GM23338 (cell line): ENCODE measurements around the gene MLF2. TPM values are rescaled to one million over a fixed set of nuclear protein-coding genes. Genes with fewer than 3 reads are reported as not detected.

Experiments
- ATAC-seq: fragments of 200-7000 bp; cut with Tn5 transposase; 3 replicates; pipeline ENCODE4 v1.9.1; 2020
- DNase-seq: peaks from one replicate; pipeline ENCODE4 v3.0.0-alpha.2; 2015; ENCODE audit warnings: low spot score
- H2AFZ ChIP-seq: fragments of 200-600 bp; sonication (generic); 2 replicates; pipeline ENCODE4 v1.8.0; 2016; ENCODE audit warnings: antibody characterized with exemption, mild to moderate bottlenecking, moderate library complexity
- H3F3A ChIP-seq: fragments of 200-600 bp; sonication (generic); replicated peaks from 2 replicates; pipeline ENCODE4 v1.8.0; 2017; ENCODE audit warnings: antibody characterized with exemption, mixed run types, low read depth
- H3K27ac ChIP-seq: fragments of 200-600 bp; sonication (generic); 2 replicates; pipeline ENCODE4 v1.6.1; 2016; ENCODE audit warnings: low read depth
- H3K27me3 ChIP-seq: fragments of 200-600 bp; sonication (generic); 2 replicates; pipeline ENCODE4 v1.8.0; 2016; ENCODE audit warnings: mild to moderate bottlenecking, mixed run types, moderate library complexity; ENCODE audit not compliant: insufficient read depth
- H3K36me3 ChIP-seq: fragments of 200-600 bp; sonication (generic); 2 replicates; pipeline ENCODE4 v1.8.0; 2016; ENCODE audit warnings: mild to moderate bottlenecking; ENCODE audit not compliant: insufficient read depth
- H3K4me1 ChIP-seq: fragments of 200-600 bp; sonication (generic); 2 replicates; pipeline ENCODE4 v1.8.0; 2016; ENCODE audit warnings: mild to moderate bottlenecking, moderate library complexity; ENCODE audit not compliant: insufficient read depth
- H3K4me2 ChIP-seq: fragments of 200-600 bp; sonication (generic); 2 replicates; pipeline ENCODE4 v1.7.1; 2017; ENCODE audit warnings: mixed run types
- H3K4me3 ChIP-seq: fragments of 200-600 bp; sonication (generic); 2 replicates; pipeline ENCODE4 v1.6.1; 2016; ENCODE audit warnings: mixed run types
- H3K79me2 ChIP-seq: fragments of 200-600 bp; sonication (generic); replicated peaks from 2 replicates; pipeline ENCODE4 v1.8.0; 2017; ENCODE audit warnings: mild to moderate bottlenecking; ENCODE audit not compliant: insufficient read depth
- H3K9me2 ChIP-seq: fragments of 200-600 bp; sonication (generic); 2 replicates; pipeline ENCODE4 v1.8.0; 2017; ENCODE audit not compliant: insufficient read depth
- H4K20me1 ChIP-seq: fragments of 200-600 bp; sonication (generic); replicated peaks from 2 replicates; pipeline ENCODE4 v1.8.0; 2017; ENCODE audit warnings: mild to moderate bottlenecking; ENCODE audit not compliant: insufficient read depth
- H3K27ac Mint-ChIP-seq: 2 replicates; pipeline ENCODE4 v1.8.0; 2020; ENCODE audit warnings: inconsistent platforms, mild to moderate bottlenecking, moderate library complexity, mixed read lengths
- H3K27me3 Mint-ChIP-seq: 3 replicates; pipeline ENCODE4 v1.8.0; 2022; ENCODE audit warnings: low read depth, mild to moderate bottlenecking, moderate library complexity, mixed read lengths, inconsistent platforms; ENCODE audit not compliant: insufficient read depth, poor library complexity
- H3K36me3 Mint-ChIP-seq: 3 replicates; pipeline ENCODE4 v1.8.0; 2021; ENCODE audit warnings: low read depth, mild to moderate bottlenecking, inconsistent platforms, moderate library complexity, mixed read lengths
- H3K4me1 Mint-ChIP-seq: 3 replicates; pipeline ENCODE4 v1.8.0; 2020; ENCODE audit warnings: mild to moderate bottlenecking, inconsistent platforms, mixed read lengths
- H3K4me3 Mint-ChIP-seq: 3 replicates; pipeline ENCODE4 v1.8.0; 2021; ENCODE audit warnings: moderate library complexity, mild to moderate bottlenecking, inconsistent platforms, mixed read lengths
- H3K9me3 Mint-ChIP-seq: 3 replicates; pipeline ENCODE4 v1.8.0; 2020; ENCODE audit warnings: moderate library complexity, mild to moderate bottlenecking, inconsistent platforms, mixed read lengths
- NANOG ChIP-seq: IDR thresholded peaks from 2 replicates; pipeline ENCODE4 v1.6.1; 2016; ENCODE audit warnings: antibody characterized with exemption, borderline replicate concordance
- STAT1 ChIP-seq: IDR thresholded peaks from one replicate; pipeline ENCODE4 v1.6.1; 2016; ENCODE audit warnings: antibody characterized with exemption; ENCODE audit not compliant: unreplicated experiment
- ZNF114 ChIP-seq: fragments of 250-450 bp; sonication (Bioruptor Pico); IDR thresholded peaks from 2 replicates; pipeline ENCODE4 v1.5.0; 2020; ENCODE audit warnings: mild to moderate bottlenecking, moderate library complexity
- polyA plus RNA-seq: library from polyadenylated mRNA; unstranded; fragments of >200 nt; fragmentation: Nextera tagmentation; extraction: Ambion mirVana; gene quantifications from 2 replicates; pipeline ENCODE4 v1.2.1, GENCODE V29; 2016
- total RNA-seq: library from RNA; depleted of rRNA; stranded (reverse); fragments of >200 nt; shearing (Covaris generic); gene quantifications from 2 replicates; pipeline ENCODE4 v1.2.3, GENCODE V29; 2014
- TF ChIP-seq, protein P1 (sequence below), 2 experiments: fragments of 200-600 bp in 1 of 2; sonication (generic) in 1 of 2; conservative IDR thresholded peaks; 2 replicates each; pipeline versions ENCODE4 v1.5.1 to v1.6.1; 2016 to 2017; ENCODE audit warnings: antibody characterized with exemption in 2 of 2, low read depth in 2 of 2, mild to moderate bottlenecking in 2 of 2, moderate library complexity in 1 of 2
- TF ChIP-seq, protein P2 (sequence below): IDR thresholded peaks from one replicate; pipeline ENCODE4 v1.6.1; 2018; ENCODE audit warnings: antibody characterized with exemption; ENCODE audit not compliant: unreplicated experiment
- TF ChIP-seq, protein P3 (sequence below): IDR thresholded peaks from 2 replicates; pipeline ENCODE4 v1.6.1; 2016; ENCODE audit warnings: antibody characterized with exemption

Gene MLF2
- total and polyA plus RNA-seq, 2 experiments from 2014 or later, result 280 to 289 TPM

DNA sequence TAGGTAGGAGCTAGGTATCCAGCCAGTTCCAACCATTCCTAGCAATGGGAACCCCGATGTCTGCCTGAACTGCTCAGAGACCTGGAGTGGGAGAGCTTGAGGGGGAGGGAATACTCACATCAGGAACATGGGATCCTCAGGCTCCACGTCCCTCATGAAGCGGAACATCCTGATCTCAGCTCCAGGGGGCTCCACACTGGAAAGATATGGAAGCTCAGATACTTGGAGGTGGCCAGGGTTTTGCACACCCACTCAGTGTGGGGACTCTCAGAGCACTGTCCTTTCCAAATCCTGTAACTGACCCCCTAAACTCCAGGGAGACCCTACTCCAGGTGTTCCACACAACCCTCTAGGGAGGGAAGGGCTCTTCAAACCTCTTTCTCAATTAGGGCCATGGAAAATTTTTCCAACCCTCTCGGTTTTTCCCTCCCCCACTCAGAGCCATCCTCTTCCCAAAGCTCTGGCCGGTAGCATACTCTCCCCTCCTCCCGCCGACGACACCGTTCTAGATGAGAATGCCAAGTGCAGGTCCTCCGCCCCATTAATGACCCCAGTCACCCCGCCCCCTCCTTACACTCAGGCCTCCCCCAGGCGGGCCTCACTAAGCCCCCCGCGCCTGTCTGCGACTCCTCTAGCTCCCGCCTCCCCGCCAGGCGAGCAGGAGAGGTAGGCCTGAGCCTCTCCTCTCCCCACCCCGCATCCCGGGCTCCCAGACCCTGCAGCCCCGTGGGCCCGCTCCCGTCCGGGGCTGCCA is 597 bp downstream of the MLF2 start:
- H3K4me3 Mint-ChIP-seq, result peak overlapping the region; percentile 91
- no peak for TF ChIP-seq STAT1
- TF ChIP-seq, protein P1, sequence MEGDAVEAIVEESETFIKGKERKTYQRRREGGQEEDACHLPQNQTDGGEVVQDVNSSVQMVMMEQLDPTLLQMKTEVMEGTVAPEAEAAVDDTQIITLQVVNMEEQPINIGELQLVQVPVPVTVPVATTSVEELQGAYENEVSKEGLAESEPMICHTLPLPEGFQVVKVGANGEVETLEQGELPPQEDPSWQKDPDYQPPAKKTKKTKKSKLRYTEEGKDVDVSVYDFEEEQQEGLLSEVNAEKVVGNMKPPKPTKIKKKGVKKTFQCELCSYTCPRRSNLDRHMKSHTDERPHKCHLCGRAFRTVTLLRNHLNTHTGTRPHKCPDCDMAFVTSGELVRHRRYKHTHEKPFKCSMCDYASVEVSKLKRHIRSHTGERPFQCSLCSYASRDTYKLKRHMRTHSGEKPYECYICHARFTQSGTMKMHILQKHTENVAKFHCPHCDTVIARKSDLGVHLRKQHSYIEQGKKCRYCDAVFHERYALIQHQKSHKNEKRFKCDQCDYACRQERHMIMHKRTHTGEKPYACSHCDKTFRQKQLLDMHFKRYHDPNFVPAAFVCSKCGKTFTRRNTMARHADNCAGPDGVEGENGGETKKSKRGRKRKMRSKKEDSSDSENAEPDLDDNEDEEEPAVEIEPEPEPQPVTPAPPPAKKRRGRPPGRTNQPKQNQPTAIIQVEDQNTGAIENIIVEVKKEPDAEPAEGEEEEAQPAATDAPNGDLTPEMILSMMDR (conservative IDR thresholded peaks at IDR 0.05; ENCODE audit: low read depth in 2 of 2), result peak; percentile 25 to 40; a peak in 3 of 4 replicates
- H3K9me3 Mint-ChIP-seq, result no peaks in the 10 kb centered on the region
- Histone ChIP-seq H3K27me3 (no peaks in the 10 kb centered on the region), H3K4me2 (peak overlapping the region; percentile 98), H3F3A (peaks cover 9% of the 10 kb centered on the region; the same call in 1 of the 2 replicates), H3K4me3 (peak overlapping the region; percentile 97), H3K36me3 (peaks cover 35% of the 10 kb centered on the region), H4K20me1 (peaks cover 15% of the 10 kb centered on the region; the same call in 1 of the 2 replicates), H2AFZ (no peak overlapping the region), H3K27ac (0 out of 2 replicates have a peak overlapping the region, but pooled peaks have one; percentile 99), H3K79me2 (peaks cover 24% of the 10 kb centered on the region), H3K4me1 (peaks cover 17% of the 10 kb centered on the region), H3K9me2 (no peaks in the 10 kb centered on the region)
- peaks cover 20% of the 10 kb centered on the region for H3K27me3 Mint-ChIP-seq
- peaks cover 48% of the 10 kb centered on the region for H3K36me3 Mint-ChIP-seq
- DNase-seq (peak; percentile 79), ATAC-seq (peak; percentile 36)
- H3K4me1 Mint-ChIP-seq, result peaks cover 22% of the 10 kb centered on the region
- H3K27ac Mint-ChIP-seq, result peak overlapping the region; percentile 93

DNA sequence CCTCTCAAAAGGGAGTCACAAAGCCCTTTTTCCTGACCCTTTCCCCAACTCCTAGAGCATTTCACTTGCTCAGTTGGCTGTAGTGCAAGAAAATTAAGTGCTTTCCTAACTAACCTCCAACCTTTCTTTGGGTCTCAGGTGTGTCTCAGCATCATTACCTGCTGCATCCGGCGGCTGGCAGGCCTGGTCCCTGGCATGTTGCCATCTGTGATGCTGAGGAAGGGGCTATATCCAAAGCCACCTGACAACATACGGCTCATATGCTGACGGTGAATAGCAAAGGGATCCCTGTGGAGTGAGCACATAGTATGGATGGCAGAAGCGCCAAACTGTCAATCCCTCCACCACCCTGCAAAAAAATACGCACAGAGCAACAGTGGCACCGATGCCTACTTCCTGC is 1.2 kb downstream of the MLF2 start:
- Histone ChIP-seq H3K79me2 (peaks cover 24% of the 10 kb centered on the region), H3K4me2 (peak overlapping the region; percentile 98), H3F3A (0 out of 2 replicates have a peak, but pooled peaks cover 9% of the 10 kb centered on the region), H3K4me3 (peak overlapping the region; percentile 97), H3K27ac (no peak overlapping the region), H4K20me1 (peaks cover 15% of the 10 kb centered on the region; the same call in 1 of the 2 replicates), H3K4me1 (peaks cover 17% of the 10 kb centered on the region), H3K9me2 (no peaks in the 10 kb centered on the region), H3K36me3 (peaks cover 35% of the 10 kb centered on the region), H2AFZ (no peak overlapping the region), H3K27me3 (no peaks in the 10 kb centered on the region)
- H3K9me3 Mint-ChIP-seq, result no peaks in the 10 kb centered on the region
- ATAC-seq (no peak), DNase-seq (no peak)
- peaks cover 19% of the 10 kb centered on the region for H3K27me3 Mint-ChIP-seq
- H3K4me3 Mint-ChIP-seq, result peak overlapping the region; percentile 91
- H3K27ac Mint-ChIP-seq, result peak overlapping the region; percentile 93; the same call in 1 of the 2 replicates
- peaks cover 54% of the 10 kb centered on the region for H3K36me3 Mint-ChIP-seq
- peaks cover 19% of the 10 kb centered on the region for H3K4me1 Mint-ChIP-seq
- no peak for TF ChIP-seq STAT1
- no peak for TF ChIP-seq ZNF114 (CRISPR knock-in tag)
- TF ChIP-seq, protein P1 (conservative IDR thresholded peaks at IDR 0.05; ENCODE audit: low read depth in 2 of 2), result no peak
- TF ChIP-seq, protein P2, sequence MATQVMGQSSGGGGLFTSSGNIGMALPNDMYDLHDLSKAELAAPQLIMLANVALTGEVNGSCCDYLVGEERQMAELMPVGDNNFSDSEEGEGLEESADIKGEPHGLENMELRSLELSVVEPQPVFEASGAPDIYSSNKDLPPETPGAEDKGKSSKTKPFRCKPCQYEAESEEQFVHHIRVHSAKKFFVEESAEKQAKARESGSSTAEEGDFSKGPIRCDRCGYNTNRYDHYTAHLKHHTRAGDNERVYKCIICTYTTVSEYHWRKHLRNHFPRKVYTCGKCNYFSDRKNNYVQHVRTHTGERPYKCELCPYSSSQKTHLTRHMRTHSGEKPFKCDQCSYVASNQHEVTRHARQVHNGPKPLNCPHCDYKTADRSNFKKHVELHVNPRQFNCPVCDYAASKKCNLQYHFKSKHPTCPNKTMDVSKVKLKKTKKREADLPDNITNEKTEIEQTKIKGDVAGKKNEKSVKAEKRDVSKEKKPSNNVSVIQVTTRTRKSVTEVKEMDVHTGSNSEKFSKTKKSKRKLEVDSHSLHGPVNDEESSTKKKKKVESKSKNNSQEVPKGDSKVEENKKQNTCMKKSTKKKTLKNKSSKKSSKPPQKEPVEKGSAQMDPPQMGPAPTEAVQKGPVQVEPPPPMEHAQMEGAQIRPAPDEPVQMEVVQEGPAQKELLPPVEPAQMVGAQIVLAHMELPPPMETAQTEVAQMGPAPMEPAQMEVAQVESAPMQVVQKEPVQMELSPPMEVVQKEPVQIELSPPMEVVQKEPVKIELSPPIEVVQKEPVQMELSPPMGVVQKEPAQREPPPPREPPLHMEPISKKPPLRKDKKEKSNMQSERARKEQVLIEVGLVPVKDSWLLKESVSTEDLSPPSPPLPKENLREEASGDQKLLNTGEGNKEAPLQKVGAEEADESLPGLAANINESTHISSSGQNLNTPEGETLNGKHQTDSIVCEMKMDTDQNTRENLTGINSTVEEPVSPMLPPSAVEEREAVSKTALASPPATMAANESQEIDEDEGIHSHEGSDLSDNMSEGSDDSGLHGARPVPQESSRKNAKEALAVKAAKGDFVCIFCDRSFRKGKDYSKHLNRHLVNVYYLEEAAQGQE, result no peak
- no peak for TF ChIP-seq NANOG
- TF ChIP-seq, protein P3, sequence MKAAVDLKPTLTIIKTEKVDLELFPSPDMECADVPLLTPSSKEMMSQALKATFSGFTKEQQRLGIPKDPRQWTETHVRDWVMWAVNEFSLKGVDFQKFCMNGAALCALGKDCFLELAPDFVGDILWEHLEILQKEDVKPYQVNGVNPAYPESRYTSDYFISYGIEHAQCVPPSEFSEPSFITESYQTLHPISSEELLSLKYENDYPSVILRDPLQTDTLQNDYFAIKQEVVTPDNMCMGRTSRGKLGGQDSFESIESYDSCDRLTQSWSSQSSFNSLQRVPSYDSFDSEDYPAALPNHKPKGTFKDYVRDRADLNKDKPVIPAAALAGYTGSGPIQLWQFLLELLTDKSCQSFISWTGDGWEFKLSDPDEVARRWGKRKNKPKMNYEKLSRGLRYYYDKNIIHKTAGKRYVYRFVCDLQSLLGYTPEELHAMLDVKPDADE, result no peak
